Progenitor cell of endocrine pancreas (in vitro differentiated cells): ENCODE measurements around the gene THBD. TPM values are rescaled to one million over a fixed set of nuclear protein-coding genes. Genes with fewer than 3 reads are reported as not detected.

Source experiments
- DNase-seq: peaks from one replicate; pipeline ENCODE4 v3.0.0; 2021; ENCODE audit warnings: low spot score; ENCODE audit not compliant: unreplicated experiment
- H3K27ac Mint-ChIP-seq: 2 replicates; pipeline ENCODE4 v1.8.0; 2021; ENCODE audit warnings: mild to moderate bottlenecking, moderate library complexity, mixed read lengths
- H3K27me3 Mint-ChIP-seq: 2 replicates; pipeline ENCODE4 v1.8.0; 2021; ENCODE audit warnings: mixed read lengths
- H3K36me3 Mint-ChIP-seq: 2 replicates; pipeline ENCODE4 v1.8.0; 2022; ENCODE audit warnings: mixed read lengths; ENCODE audit not compliant: insufficient read depth
- H3K4me1 Mint-ChIP-seq: 2 replicates; pipeline ENCODE4 v1.8.0; 2021; ENCODE audit warnings: low read depth, mixed read lengths
- H3K4me3 Mint-ChIP-seq: 2 replicates; pipeline ENCODE4 v1.8.0; 2021; ENCODE audit warnings: low read depth, mild to moderate bottlenecking, moderate library complexity, mixed read lengths
- H3K9me3 Mint-ChIP-seq: 2 replicates; pipeline ENCODE4 v1.8.0; 2021; ENCODE audit warnings: low read depth, mixed read lengths
- total RNA-seq: library from RNA; stranded (reverse); gene quantifications from 2 replicates; pipeline ENCODE4 v1.2.1, GENCODE V29; 2021
- TF ChIP-seq, protein P1 (sequence below): fragments of 200-600 bp; sonication (generic); IDR thresholded peaks from one replicate; pipeline ENCODE4 v1.5.0; 2021; ENCODE audit warnings: antibody characterized with exemption, mild to moderate bottlenecking; ENCODE audit not compliant: unreplicated experiment

THBD gene
- total RNA-seq, 1 donor from 2014 or later: 0.19 TPM

GRCh38 chr20:23092384-23092756 is 42.9 kb upstream of the THBD start:
- Mint-ChIP-seq H3K27me3 (peaks cover 66% of the 10 kb centered on the region), H3K4me1 (peaks cover 29% of the 10 kb centered on the region), H3K9me3 (no peaks in the 10 kb centered on the region), H3K36me3 (no peaks in the 10 kb centered on the region), H3K27ac (peak overlapping the region; percentile 70), H3K4me3 (peak overlapping the region; percentile 17)
- DNase-seq: no peak
- TF ChIP-seq, protein P1, sequence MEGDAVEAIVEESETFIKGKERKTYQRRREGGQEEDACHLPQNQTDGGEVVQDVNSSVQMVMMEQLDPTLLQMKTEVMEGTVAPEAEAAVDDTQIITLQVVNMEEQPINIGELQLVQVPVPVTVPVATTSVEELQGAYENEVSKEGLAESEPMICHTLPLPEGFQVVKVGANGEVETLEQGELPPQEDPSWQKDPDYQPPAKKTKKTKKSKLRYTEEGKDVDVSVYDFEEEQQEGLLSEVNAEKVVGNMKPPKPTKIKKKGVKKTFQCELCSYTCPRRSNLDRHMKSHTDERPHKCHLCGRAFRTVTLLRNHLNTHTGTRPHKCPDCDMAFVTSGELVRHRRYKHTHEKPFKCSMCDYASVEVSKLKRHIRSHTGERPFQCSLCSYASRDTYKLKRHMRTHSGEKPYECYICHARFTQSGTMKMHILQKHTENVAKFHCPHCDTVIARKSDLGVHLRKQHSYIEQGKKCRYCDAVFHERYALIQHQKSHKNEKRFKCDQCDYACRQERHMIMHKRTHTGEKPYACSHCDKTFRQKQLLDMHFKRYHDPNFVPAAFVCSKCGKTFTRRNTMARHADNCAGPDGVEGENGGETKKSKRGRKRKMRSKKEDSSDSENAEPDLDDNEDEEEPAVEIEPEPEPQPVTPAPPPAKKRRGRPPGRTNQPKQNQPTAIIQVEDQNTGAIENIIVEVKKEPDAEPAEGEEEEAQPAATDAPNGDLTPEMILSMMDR: no peak

- peak overlapping the region; percentile 70 for H3K27ac Mint-ChIP-seq
These were observed 42.4 kb upstream of the THBD start for GRCh38 chr20:23091721-23092383.

GRCh38 chr20:23090878-23091277 is 41.4 kb upstream of the THBD start:
- TF ChIP-seq, protein P1: no peak
- Mint-ChIP-seq H3K9me3 (no peaks in the 10 kb centered on the region), H3K4me3 (no peak overlapping the region), H3K4me1 (peaks cover 29% of the 10 kb centered on the region), H3K36me3 (no peaks in the 10 kb centered on the region), H3K27me3 (peaks cover 67% of the 10 kb centered on the region), H3K27ac (no peak overlapping the region)
- no peak for DNase-seq

More at GRCh38 chr20:23091721-23092383, 42.4 kb upstream of the THBD start:
- Mint-ChIP-seq H3K27me3 (peaks cover 70% of the 10 kb centered on the region), H3K4me3 (peak overlapping the region; percentile 17), H3K4me1 (peaks cover 29% of the 10 kb centered on the region), H3K36me3 (no peaks in the 10 kb centered on the region), H3K9me3 (no peaks in the 10 kb centered on the region)
- DNase-seq: no peak
- TF ChIP-seq, protein P1: no peak

DNA sequence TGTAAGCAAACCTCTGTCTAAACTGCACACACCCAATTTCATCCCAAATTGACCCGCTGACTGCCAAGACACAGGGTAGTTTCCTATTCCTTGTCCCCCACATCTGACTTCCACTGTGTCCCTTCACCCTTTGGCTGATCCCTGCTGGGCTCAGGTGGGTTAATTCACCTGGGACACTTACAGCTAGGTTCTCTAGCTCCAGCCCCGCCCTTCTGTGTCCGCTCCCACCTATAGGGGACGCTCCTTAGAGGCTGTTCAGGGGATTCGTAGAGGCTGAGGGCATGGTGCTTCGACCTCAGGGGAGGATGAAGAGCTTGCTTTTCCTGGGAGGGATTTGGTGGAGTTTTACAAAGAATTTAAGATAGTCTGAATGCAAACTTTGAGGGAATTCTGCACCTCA is 40.7 kb upstream of the THBD start:
- H3K27ac Mint-ChIP-seq: no peak overlapping the region
- peaks cover 61% of the 10 kb centered on the region for H3K27me3 Mint-ChIP-seq
- no peaks in the 10 kb centered on the region for H3K9me3 Mint-ChIP-seq
- H3K4me1 Mint-ChIP-seq: peaks cover 29% of the 10 kb centered on the region
- DNase-seq: no peak
- H3K36me3 Mint-ChIP-seq: no peaks in the 10 kb centered on the region
- TF ChIP-seq, protein P1: peak; percentile 10
- H3K4me3 Mint-ChIP-seq: no peak overlapping the region

- no peaks in the 10 kb centered on the region for H3K36me3 Mint-ChIP-seq
- peaks cover 27% of the 10 kb centered on the region for H3K4me1 Mint-ChIP-seq
- no peak for DNase-seq
- H3K27me3 Mint-ChIP-seq: peaks cover 52% of the 10 kb centered on the region
- TF ChIP-seq, protein P1: no peak
- no peak overlapping the region for H3K4me3 Mint-ChIP-seq
- no peaks in the 10 kb centered on the region for H3K9me3 Mint-ChIP-seq
- no peak overlapping the region for H3K27ac Mint-ChIP-seq
These were observed 39.4 kb upstream of the THBD start for GRCh38 chr20:23088866-23089265.
